ENCODE data around the gene TMEM163. TPM values are rescaled to one million over a fixed set of nuclear protein-coding genes. Genes with fewer than 3 reads are reported as not detected.

The TMEM163 gene
- total RNA-seq, 1 experiment from 2014 or later = 0.12 TPM

DNA sequence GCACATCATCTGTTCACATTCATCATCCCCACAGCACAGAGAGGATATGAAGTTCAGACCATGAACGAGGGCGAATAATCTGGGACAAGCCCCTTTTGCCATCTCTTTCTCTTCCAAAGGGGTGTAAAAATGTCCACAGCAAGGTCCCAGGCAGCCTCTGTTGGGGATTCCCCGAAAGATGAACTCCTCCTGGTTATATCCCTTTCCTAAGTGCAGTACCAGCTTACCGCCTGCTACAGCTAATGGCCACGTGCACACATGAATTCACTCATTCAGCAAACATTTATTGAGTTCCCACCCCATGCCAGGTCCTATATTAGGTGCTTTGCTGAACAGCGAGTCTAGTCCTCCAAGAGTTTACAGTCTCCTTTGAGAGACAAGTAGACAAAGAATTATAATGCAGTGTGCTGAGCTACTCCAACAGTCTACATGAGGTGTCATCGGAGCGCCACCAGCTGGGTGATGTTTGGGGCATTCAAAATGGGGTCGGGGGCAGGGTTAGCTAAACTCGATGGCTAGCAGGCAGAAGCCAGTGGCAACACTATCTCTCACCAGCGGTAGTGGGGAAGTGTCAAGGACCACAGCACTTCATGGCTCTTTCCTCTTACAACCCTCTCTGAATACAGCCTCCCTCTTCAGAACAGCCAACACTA is 228.9 kb downstream of the TMEM163 start:
- no peaks in the 10 kb centered on the region for H4K20me1 ChIP-seq (ENCODE audit: insufficient read depth)
- intact Hi-C loops (cut with micrococcal nuclease) = no loop called here
- RAD21 ChIA-PET (ENCODE audit: low non-redundant PET in 1 of 2, low total read pairs in 2 of 2, uncharacterized antibody in 2 of 2, unreplicated experiment in 2 of 2) = interaction anchor here in 1 of 2 experiments (0.6 kb wide), 1 partner anchor 586 kb away, joined by 6 read pairs; no protein-coding TSS in a partner anchor
- H2AFZ ChIP-seq (ENCODE audit: low read depth, low read length, poor library complexity, severe bottlenecking) = no peak overlapping the region
- CTCF ChIA-PET = interaction anchor here (1.2 kb wide), 1 partner anchor 29 kb away, joined by 3 read pairs; no protein-coding TSS in a partner anchor
- H3K27me3 ChIP-seq (ENCODE audit: insufficient read depth, low read length) = peaks cover 27% of the 10 kb centered on the region
- H3K4me1 ChIP-seq (ENCODE audit: control insufficient read depth in 1 of 2, insufficient read depth in 2 of 2, low read length in 2 of 2) = no peaks in the 10 kb centered on the region; a peak in 1 of 4 replicates
- DNase-seq (ENCODE audit: low read depth, low spot score) = no peak
- H3K79me2 ChIP-seq (ENCODE audit: insufficient read depth, low read length) = no peaks in the 10 kb centered on the region
- H3K9ac ChIP-seq (ENCODE audit: low read length) = no peak overlapping the region
- no peak overlapping the region for H3K4me2 ChIP-seq (ENCODE audit: low read length)
- POLR2A ChIA-PET = no interaction called here
- no peaks in the 10 kb centered on the region for H3K9me2 ChIP-seq (ENCODE audit: insufficient read depth)
- no peak overlapping the region for H3K4me3 ChIP-seq (replicated peaks in 1 of 2; ENCODE audit: low read depth in 1 of 2, low read length in 2 of 2)
- BruUV-seq (replicated peaks) = no TSS peak
- TF ChIP-seq, protein P1, sequence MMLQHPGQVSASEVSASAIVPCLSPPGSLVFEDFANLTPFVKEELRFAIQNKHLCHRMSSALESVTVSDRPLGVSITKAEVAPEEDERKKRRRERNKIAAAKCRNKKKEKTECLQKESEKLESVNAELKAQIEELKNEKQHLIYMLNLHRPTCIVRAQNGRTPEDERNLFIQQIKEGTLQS (IDR thresholded peaks at IDR 0.05) = no peak
- TF ChIP-seq EZH2 (IDR thresholded peaks at IDR 0.05) (no peak), RAD21 (IDR thresholded peaks at IDR 0.05; ENCODE audit: low read depth) (0 out of 2 replicates have a peak, but pooled peaks have one; percentile 19)
- no peaks in the 10 kb centered on the region for H3K9me3 ChIP-seq (ENCODE audit: control insufficient read depth in 1 of 2, insufficient read depth in 1 of 2, low read depth in 1 of 2, low read length in 2 of 2)
- no peaks in the 10 kb centered on the region for H3K36me3 ChIP-seq (ENCODE audit: control insufficient read depth in 1 of 2, insufficient read depth in 2 of 2, low read length in 2 of 2)
- no peak overlapping the region for H3K27ac ChIP-seq (ENCODE audit: low read depth, low read length)
- ATAC-seq = no peak; the same call in 1 of the 2 replicates

GRCh38 chr2:134482766-134483340 is 235.9 kb downstream of the TMEM163 start:
- no peaks in the 10 kb centered on the region for H3K9me3 ChIP-seq (ENCODE audit: control insufficient read depth in 1 of 2, insufficient read depth in 1 of 2, low read depth in 1 of 2, low read length in 2 of 2)
- no peak overlapping the region for H3K9ac ChIP-seq (ENCODE audit: low read length)
- no peaks in the 10 kb centered on the region for H3K4me1 ChIP-seq (ENCODE audit: control insufficient read depth in 1 of 2, insufficient read depth in 2 of 2, low read length in 2 of 2)
- ChIA-PET CTCF (no interaction called here), RAD21 (ENCODE audit: low non-redundant PET in 1 of 2, low total read pairs in 2 of 2, uncharacterized antibody in 2 of 2, unreplicated experiment in 2 of 2) (no interaction called here), POLR2A (no interaction called here)
- H2AFZ ChIP-seq (ENCODE audit: low read depth, low read length, poor library complexity, severe bottlenecking) = no peak overlapping the region
- intact Hi-C loops (cut with micrococcal nuclease) = no loop called here
- H3K79me2 ChIP-seq (ENCODE audit: insufficient read depth, low read length) = no peaks in the 10 kb centered on the region
- H3K4me2 ChIP-seq (ENCODE audit: low read length) = no peak overlapping the region
- ATAC-seq (no peak), DNase-seq (ENCODE audit: low read depth, low spot score) (no peak)
- H3K27me3 ChIP-seq (ENCODE audit: insufficient read depth, low read length) = 0 out of 2 replicates have a peak, but pooled peaks cover 4% of the 10 kb centered on the region
- no peaks in the 10 kb centered on the region for H3K9me2 ChIP-seq (ENCODE audit: insufficient read depth)
- H3K36me3 ChIP-seq (ENCODE audit: control insufficient read depth in 1 of 2, insufficient read depth in 2 of 2, low read length in 2 of 2) = no peaks in the 10 kb centered on the region
- H3K4me3 ChIP-seq (replicated peaks in 1 of 2; ENCODE audit: low read depth in 1 of 2, low read length in 2 of 2) = no peak overlapping the region
- BruUV-seq (replicated peaks) = no TSS peak
- H4K20me1 ChIP-seq (ENCODE audit: insufficient read depth) = no peaks in the 10 kb centered on the region
- H3K27ac ChIP-seq (ENCODE audit: low read depth, low read length) = no peak overlapping the region
- TF ChIP-seq, protein P2, sequence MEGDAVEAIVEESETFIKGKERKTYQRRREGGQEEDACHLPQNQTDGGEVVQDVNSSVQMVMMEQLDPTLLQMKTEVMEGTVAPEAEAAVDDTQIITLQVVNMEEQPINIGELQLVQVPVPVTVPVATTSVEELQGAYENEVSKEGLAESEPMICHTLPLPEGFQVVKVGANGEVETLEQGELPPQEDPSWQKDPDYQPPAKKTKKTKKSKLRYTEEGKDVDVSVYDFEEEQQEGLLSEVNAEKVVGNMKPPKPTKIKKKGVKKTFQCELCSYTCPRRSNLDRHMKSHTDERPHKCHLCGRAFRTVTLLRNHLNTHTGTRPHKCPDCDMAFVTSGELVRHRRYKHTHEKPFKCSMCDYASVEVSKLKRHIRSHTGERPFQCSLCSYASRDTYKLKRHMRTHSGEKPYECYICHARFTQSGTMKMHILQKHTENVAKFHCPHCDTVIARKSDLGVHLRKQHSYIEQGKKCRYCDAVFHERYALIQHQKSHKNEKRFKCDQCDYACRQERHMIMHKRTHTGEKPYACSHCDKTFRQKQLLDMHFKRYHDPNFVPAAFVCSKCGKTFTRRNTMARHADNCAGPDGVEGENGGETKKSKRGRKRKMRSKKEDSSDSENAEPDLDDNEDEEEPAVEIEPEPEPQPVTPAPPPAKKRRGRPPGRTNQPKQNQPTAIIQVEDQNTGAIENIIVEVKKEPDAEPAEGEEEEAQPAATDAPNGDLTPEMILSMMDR (IDR thresholded peaks at IDR 0.05 in 2 of 3, conservative IDR thresholded peaks at IDR 0.05 in 1 of 3; ENCODE audit: borderline replicate concordance in 1 of 3, insufficient read depth in 1 of 3, low read depth in 2 of 3, low read length in 2 of 3) = no peak
- no peak for TF ChIP-seq CBX3 (IDR thresholded peaks at IDR 0.05; ENCODE audit: low read depth)
- TF ChIP-seq SP1 (IDR thresholded peaks at IDR 0.05; ENCODE audit: low read depth) = no peak
- no peak for TF ChIP-seq REST (IDR thresholded peaks at IDR 0.05; ENCODE audit: low read depth)
- no peak for TF ChIP-seq POLR2AphosphoS5 (IDR thresholded peaks at IDR 0.05; ENCODE audit: low read depth, low read length)
- no peak for TF ChIP-seq JUND (IDR thresholded peaks at IDR 0.05)
- no peak for TF ChIP-seq ZBTB33 (IDR thresholded peaks at IDR 0.05; ENCODE audit: extremely low read depth, insufficient replicate concordance, low read length)
- TF ChIP-seq RAD21 (IDR thresholded peaks at IDR 0.05; ENCODE audit: low read depth) = no peak

All from HCT116 (cell line).